Stimulated activated CD4-positive, alpha-beta T cell treated with anti-CD3 and anti-CD28 coated beads, Interleukin-1b, Interleukin-23, amount 100 ng/mL, for 4 hours (primary cell): ENCODE results near the gene NUMB.

Experiments used
- DNase-seq, 2 donors: peaks; one replicate each; pipeline ENCODE4 v3.0.0-alpha.2; 2020; ENCODE audit warnings: low read depth in 2 of 2

Gene NUMB

GRCh38 chr14:73261075-73261474 lies 197.3 kb downstream of the NUMB start:
- DNase-seq: no peak

DNA sequence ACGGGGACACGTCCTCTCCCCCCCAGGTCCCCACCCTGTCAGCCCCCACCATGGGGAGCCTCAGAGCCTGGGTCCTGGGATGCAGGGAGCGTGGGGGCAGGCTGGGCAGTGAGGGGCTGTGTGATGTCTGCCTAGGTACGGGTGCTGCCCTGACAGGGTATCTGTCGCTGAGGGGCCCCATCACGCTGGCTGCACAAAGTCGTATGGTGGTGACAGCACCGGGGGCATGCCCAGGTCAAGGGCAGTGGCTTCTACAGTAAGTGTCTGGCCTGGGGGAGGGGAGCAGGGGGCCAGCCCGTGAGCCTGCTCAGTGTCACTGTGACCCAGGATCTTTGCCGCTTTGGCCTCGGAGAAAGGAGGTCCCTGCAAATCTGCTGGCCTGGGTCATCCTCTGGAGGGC lies 197.8 kb downstream of the NUMB start:
- DNase-seq: no peak

- DNase-seq: no peak
Measured at GRCh38 chr14:73259837-73260236, 198.5 kb downstream of the NUMB start.

DNA sequence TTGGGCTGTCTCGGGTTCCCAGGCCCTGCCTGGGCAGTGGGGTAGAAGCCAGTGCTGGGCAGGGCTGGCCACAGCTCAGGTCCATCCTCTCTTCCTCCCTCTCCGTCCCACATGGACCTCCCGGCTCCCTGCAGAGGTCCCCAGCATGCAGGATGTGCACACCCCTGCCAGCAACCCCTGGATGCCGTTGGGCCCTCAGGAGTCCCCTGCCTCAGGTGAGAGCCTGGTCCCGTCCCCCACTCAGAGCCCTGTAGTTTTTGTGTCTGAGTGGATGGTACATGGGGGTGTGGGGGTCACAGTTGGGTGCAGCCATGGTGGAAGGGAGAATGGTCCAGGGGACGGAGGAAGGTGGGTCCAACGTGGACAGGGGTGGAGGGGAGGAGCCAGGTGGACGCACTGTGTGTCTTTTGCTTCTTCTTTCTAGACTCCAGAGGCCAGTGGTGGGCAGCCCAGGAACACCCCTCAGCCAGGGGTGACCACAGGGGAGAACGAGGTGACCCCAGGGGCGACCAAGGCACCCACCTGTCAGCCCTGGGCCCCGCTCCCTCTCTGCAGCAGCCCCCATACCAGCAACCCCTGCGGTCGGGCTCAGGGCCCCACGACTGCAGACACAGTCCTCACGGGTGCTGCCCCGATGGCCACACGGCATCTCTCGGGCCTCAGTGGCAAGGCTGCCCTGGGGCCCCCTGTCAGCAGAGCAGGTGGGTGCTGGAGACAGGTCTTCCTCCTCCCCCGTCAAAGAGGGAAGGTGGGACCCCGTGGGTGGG lies 199.3 kb downstream of the NUMB start:
- DNase-seq: no peak

DNA sequence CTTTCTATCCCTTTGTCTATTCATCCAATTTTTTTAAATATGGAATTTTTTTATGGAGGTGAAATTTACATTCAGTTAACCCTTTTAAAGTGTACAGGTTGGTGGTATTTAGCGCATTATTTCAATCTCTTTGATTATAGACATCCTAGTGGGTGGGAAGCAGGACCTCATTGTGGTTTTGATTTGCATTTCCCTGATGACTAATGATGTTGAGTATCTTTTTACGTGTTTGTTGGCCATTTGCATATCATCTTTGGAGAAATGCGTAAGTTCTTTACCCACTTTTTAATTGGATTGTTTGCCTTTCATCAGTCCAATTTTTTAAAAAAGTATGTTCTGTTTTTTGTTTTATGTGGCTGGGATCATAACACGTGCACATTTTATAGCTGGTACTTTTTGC lies 200.3 kb downstream of the NUMB start:
- DNase-seq: no peak

DNA sequence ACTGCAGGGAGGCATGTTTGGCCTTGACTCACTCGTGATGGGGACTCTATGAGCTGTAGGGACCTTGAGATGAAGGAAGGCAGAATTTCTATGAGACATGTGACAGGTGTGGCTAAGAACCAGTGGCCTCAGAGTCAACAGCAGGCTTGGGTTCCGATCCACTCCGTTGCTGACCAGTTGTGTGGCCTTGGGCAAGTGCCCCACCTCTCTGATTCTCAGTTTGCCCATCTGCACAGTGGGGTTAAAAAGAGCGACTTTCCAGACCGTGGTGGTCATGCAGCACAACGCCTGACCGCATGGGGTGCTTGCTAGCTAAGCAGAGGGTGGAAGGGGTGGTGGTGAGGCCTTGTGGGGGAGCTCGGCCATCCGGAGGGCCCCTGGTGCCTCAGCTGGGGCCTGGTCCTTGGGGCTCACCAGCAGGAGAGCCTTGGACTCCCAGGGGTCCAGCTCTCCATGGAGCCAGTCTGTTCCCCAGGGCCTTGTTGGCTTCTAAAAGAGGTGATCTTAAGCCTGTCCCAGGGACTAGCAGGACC lies 202.6 kb downstream of the NUMB start:
- DNase-seq: no peak

GRCh38 chr14:73255005-73255400 lies 203.3 kb downstream of the NUMB start:
- DNase-seq: no peak

- DNase-seq: no peak
Measured at GRCh38 chr14:73254247-73255004, 203.9 kb downstream of the NUMB start.

DNA sequence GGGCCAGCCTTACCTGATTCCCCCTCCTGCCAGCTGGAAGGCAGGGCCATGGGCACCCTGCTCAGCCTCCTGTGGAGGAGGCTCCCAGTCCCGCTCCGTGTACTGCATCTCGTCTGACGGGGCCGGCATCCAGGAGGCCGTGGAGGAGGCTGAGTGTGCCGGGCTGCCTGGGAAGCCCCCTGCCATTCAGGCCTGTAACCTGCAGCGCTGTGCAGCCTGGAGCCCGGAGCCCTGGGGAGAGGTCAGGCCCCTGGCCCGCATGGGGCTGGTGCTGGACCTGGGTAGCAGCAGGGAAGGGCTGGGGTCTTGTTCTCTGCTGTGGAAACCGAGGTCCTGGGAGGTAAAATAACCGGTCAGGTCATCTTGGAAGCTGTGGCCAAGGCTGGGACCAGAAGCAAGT lies 204.6 kb downstream of the NUMB start:
- no peak for DNase-seq

DNA sequence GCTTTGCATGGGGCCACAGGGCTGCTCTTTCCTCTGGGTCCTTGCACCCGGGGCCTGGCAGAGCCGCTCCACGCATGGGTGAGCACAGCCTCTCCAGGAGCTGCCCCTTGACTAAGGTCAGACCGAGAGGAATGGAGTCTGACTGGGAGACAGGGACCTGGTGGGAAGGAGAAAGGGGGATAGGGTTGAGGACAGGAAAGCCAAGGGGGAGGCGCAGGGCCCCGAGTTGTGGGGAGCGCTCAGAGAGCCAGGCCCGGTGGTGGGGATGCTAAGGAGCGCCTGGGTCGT lies 205.1 kb downstream of the NUMB start:
- no peak for DNase-seq

GRCh38 chr14:73252491-73253322 lies 205.6 kb downstream of the NUMB start:
- no peak for DNase-seq

- no peak for DNase-seq
Measured at GRCh38 chr14:73251516-73252215, 206.7 kb downstream of the NUMB start.

GRCh38 chr14:73250781-73251500 lies 207.4 kb downstream of the NUMB start:
- DNase-seq: no peak

DNA sequence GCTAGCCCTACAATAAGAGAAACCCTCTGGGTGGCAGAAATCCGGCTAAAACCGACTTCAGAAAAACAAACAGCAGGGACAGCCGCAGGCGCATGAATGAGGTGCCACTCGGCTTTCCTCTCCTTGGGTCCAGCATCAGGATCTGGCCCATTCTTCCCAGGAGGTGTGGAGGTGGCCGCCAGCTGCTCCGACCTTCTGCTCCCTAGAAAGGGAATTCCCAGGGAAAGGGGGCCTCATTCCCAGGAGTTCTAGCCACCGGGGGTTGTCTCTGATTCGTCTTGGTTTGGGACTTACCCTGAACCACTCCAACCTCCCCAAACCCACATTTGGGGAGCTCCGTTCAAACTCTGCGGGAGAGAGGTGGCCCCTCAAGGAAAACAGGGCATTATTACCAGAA lies 208.0 kb downstream of the NUMB start:
- DNase-seq: no peak

- DNase-seq: no peak
Measured at GRCh38 chr14:73249564-73250316, 208.6 kb downstream of the NUMB start.

DNA sequence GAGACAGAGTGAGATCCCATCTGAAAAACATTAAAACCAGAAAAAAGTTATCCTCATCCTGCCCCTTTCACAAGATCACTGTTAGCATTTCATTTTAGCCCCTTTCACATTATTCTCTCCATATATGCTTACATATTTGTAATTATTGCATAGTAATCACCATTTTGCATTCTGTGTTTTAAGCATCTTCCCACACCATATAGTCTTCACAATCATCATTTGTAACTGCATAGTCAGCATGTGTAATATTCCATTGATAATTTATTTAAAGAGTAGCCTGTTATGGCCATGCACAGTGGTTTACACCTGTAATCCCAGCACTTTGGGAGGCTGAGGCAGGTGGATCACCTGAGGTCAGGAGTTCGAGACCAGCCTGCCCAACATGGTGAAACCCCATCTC lies 209.2 kb downstream of the NUMB start:
- no peak for DNase-seq

- DNase-seq: no peak
Measured at GRCh38 chr14:73248108-73248868, 210.1 kb downstream of the NUMB start.

DNA sequence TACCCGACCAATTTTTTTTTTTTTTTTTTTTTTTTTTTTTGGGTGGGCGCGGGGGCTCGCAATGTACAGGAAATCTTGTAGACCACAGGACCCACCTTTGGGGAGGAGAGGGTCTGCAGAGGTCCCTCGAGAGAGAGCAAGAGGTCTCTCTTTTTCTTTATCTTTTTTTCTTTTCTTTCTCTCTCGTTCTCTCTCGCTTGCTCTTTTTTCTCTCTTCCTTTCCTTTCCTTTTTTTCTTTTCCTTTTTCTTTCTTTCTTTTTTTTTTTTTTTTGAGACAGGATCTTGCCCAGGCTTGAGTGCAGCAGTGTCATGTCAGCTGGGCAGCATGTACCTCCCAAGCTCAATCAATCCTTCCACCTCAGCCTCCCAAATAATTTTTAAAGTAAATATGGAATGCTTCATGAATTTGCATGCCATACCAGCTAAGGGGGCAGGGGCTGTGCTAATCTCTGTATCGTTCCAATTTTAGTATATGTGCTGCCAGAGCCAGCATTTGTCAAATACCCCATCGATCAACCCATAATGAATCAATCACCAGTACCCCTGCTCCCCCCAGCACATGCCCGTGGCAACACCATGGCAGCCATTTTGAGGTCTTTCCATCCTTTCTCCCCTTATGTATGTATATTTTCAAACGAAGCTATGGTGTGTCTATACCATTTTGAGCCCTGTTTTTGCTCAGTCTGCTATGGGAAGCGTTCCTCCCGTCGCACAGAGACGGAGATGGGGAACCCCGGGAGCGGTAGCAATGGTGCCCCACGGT lies 211.8 kb downstream of the NUMB start:
- no peak for DNase-seq
